GM23338 (cell line): ENCODE measurements around the gene ADGRG6.

ENCODE experiments used
- CREB1 ChIP-seq: fragments of 250-450 bp; sonication (Bioruptor Pico); IDR thresholded peaks from 2 replicates; pipeline ENCODE4 v1.5.0; 2020; ENCODE audit warnings: low read depth, mild to moderate bottlenecking, moderate library complexity
- CTCF ChIP-seq, 2 experiments: fragments of 200-600 bp in 1 of 2; sonication (generic) in 1 of 2; conservative IDR thresholded peaks; 2 replicates each; pipeline versions ENCODE4 v1.5.1 to v1.6.1; 2016 to 2017; ENCODE audit warnings: antibody characterized with exemption in 2 of 2, low read depth in 2 of 2, mild to moderate bottlenecking in 2 of 2, moderate library complexity in 1 of 2
- ETS1 ChIP-seq: IDR thresholded peaks from 2 replicates; pipeline ENCODE4 v1.6.1; 2016; ENCODE audit warnings: antibody characterized with exemption
- EZH2 ChIP-seq: fragments of 200-600 bp; sonication (generic); IDR thresholded peaks from one replicate; pipeline ENCODE4 v1.8.0; 2017; ENCODE audit warnings: antibody characterized with exemption, mild to moderate bottlenecking, low read depth; ENCODE audit not compliant: unreplicated experiment
- EZH2phosphoT487 ChIP-seq: fragments of 200-600 bp; sonication (generic); IDR thresholded peaks from one replicate; pipeline ENCODE4 v1.8.1; 2018; ENCODE audit warnings: antibody characterized with exemption; ENCODE audit not compliant: unreplicated experiment
- JUNB ChIP-seq: IDR thresholded peaks from one replicate; pipeline ENCODE4 v1.6.1; 2016; ENCODE audit warnings: antibody characterized with exemption; ENCODE audit not compliant: unreplicated experiment
- NANOG ChIP-seq: IDR thresholded peaks from 2 replicates; pipeline ENCODE4 v1.6.1; 2016; ENCODE audit warnings: antibody characterized with exemption, borderline replicate concordance
- POLR2AphosphoS5 ChIP-seq: IDR thresholded peaks from 2 replicates; pipeline ENCODE4 v1.6.1; 2016; ENCODE audit warnings: antibody characterized with exemption, low read depth
- REST ChIP-seq: IDR thresholded peaks from one replicate; pipeline ENCODE4 v1.6.1; 2018; ENCODE audit warnings: antibody characterized with exemption; ENCODE audit not compliant: unreplicated experiment
- STAT1 ChIP-seq: IDR thresholded peaks from one replicate; pipeline ENCODE4 v1.6.1; 2016; ENCODE audit warnings: antibody characterized with exemption; ENCODE audit not compliant: unreplicated experiment
- ZNF114 ChIP-seq: fragments of 250-450 bp; sonication (Bioruptor Pico); IDR thresholded peaks from 2 replicates; pipeline ENCODE4 v1.5.0; 2020; ENCODE audit warnings: mild to moderate bottlenecking, moderate library complexity

GRCh38 chr6:142274656-142275055 is 27.2 kb upstream of the ADGRG6 start:
- TF ChIP-seq CTCF (conservative IDR thresholded peaks at IDR 0.05; ENCODE audit: low read depth in 2 of 2) (no peak), EZH2phosphoT487 (no peak), POLR2AphosphoS5 (no peak), JUNB (no peak), CREB1 (CRISPR knock-in tag) (no peak), EZH2 (no peak), NANOG (no peak), ETS1 (no peak), REST (no peak), STAT1 (no peak), ZNF114 (CRISPR knock-in tag) (no peak)
